Mammary epithelial cell (primary cell): Measurements from ENCODE around the gene TTC38.

ENCODE experiments used
- EZH2 ChIP-seq: IDR thresholded peaks from 2 replicates; pipeline ENCODE4 v1.6.1; 2012; ENCODE audit warnings: low read length, inconsistent platforms, borderline replicate concordance
- TF ChIP-seq, protein P1 (sequence below), 2 donors: IDR thresholded peaks in 1 of 2; conservative IDR thresholded peaks in 1 of 2; 2 replicates each; pipeline ENCODE4 v1.5.1; 2011 to 2012; ENCODE audit warnings: inconsistent platforms in 2 of 2, low read length in 2 of 2, mild to moderate bottlenecking in 2 of 2, control low read depth in 1 of 2, low read depth in 1 of 2; ENCODE audit not compliant: insufficient read depth in 1 of 2; ENCODE audit errors: extremely low read depth in 1 of 2

DNA sequence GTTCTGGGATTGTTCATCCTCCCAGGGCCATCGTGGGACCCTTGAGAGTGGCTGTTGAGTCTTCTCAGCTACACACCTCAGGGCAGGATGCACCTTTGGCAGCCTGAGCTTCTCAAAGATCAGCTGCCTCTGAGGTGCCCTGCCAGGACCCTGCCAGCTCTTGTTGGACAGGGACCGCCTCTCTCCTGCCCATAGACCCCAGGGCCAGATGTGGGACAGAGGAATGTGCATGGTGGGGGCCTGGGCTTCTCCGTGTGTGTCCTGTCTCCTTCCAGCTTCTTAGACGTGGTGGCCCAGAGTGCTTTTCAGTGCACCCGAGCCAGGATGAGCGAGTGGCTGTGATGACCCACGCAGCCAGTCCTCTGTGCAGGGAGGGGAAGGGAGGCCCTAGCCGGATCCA, 61.8 kb downstream of the TTC38 start:
- TF ChIP-seq, protein P1, sequence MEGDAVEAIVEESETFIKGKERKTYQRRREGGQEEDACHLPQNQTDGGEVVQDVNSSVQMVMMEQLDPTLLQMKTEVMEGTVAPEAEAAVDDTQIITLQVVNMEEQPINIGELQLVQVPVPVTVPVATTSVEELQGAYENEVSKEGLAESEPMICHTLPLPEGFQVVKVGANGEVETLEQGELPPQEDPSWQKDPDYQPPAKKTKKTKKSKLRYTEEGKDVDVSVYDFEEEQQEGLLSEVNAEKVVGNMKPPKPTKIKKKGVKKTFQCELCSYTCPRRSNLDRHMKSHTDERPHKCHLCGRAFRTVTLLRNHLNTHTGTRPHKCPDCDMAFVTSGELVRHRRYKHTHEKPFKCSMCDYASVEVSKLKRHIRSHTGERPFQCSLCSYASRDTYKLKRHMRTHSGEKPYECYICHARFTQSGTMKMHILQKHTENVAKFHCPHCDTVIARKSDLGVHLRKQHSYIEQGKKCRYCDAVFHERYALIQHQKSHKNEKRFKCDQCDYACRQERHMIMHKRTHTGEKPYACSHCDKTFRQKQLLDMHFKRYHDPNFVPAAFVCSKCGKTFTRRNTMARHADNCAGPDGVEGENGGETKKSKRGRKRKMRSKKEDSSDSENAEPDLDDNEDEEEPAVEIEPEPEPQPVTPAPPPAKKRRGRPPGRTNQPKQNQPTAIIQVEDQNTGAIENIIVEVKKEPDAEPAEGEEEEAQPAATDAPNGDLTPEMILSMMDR (conservative IDR thresholded peaks at IDR 0.05 in 1 of 2, IDR thresholded peaks at IDR 0.05 in 1 of 2; ENCODE audit: extremely low read depth in 1 of 2, insufficient read depth in 1 of 2, low read depth in 1 of 2, low read length in 2 of 2), result no peak
- TF ChIP-seq EZH2, result no peak
